Fibroblast of gingiva (primary cell): ENCODE data around the gene SHC4.
"Not testable (repeated sequence)": the region's sequence is repeated elsewhere in the genome, so short reads cannot be mapped to it uniquely, and the experiment has no call there.

Experiments used
- DNase-seq: peaks from one replicate; pipeline ENCODE4 v3.0.0-alpha.2; 2011; ENCODE audit warnings: low read depth

Gene SHC4

GRCh38 chr15:48924528-48925393 is 39.0 kb downstream of the SHC4 start:
- DNase-seq = no peak

DNA sequence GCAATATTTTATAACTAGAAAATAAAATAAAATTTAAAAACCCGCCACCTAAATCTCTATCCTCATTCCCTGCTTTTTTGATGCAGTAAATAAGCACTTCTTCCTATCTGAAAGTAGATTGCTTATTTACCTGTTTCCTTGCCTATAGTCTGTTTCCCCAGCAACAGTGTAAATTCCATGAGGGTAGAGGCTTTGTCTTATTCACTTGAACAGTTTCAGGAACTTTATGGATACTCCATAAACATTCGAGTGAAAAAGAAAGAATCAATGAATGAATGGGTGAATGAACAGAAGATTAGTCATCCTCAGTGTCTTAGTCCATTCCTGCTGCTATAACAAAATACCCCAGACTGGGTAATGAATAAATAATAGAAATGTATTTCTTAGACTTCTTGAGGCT is 41.7 kb downstream of the SHC4 start:
- no peak for DNase-seq

DNA sequence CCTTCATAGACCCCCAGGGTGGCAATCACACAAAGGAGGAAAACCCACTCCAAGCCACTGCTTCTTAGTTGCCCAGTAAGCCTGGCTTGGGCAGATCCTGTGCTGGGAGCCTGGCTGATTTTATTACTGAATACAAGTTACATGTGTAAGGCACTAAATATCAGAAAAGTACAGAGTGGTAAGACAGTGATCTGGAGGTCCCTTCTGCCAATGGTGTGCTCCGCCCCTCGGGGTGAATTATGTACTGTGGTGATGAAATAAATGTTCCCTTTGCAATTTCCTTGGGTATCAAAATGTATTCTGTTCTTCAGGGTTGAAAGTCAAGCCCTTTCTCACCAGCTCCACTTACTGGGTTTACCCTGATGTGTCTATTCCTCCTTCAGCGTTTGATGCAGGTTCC is 47.0 kb downstream of the SHC4 start:
- no peak for DNase-seq

GRCh38 chr15:48915861-48916260 is 47.9 kb downstream of the SHC4 start:
- no peak for DNase-seq

GRCh38 chr15:48914717-48915116 is 49.0 kb downstream of the SHC4 start:
- no peak for DNase-seq

- no peak for DNase-seq
Measured at GRCh38 chr15:48913141-48913540, 50.6 kb downstream of the SHC4 start.

DNA sequence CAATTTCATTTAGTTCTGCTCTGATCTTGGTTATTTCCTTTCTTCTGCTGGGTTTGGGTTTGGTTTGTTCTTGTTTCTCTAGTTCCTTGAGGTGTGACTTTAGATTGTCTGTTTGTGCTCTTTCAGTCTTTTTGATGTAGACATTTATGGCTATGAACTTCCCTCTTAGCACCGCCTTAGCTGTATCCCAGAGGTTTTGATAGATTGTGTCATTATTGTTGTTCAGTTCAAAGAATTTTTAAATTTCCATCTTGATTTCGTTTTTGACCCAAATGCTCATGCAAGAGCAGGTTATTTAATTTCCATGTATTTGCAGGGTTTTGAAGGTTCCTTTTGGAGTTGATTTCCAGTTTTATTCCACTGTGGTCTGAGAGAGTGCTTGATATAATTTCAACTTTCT is 53.2 kb downstream of the SHC4 start:
- DNase-seq = not testable (repeated sequence)

GRCh38 chr15:48909313-48909712 is 54.4 kb downstream of the SHC4 start:
- DNase-seq = not testable (repeated sequence)

DNA sequence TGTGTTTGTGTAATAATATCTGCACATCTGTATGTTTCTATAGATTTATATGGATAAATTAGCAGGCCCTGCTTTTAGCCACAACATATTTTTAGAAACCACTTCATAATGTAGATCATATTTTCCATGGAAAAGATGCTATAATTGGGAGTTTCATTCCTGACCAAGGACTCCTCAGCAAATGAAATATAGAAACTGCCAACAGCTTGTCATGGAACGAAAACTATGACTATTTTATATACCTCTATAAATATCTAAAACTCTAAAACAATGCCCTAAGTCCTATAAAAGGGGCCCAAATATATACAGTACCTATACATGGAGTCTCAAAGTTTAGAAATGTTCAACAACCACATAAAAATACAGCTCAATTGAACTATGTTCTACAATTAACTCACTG is 57.9 kb downstream of the SHC4 start:
- DNase-seq = no peak

DNA sequence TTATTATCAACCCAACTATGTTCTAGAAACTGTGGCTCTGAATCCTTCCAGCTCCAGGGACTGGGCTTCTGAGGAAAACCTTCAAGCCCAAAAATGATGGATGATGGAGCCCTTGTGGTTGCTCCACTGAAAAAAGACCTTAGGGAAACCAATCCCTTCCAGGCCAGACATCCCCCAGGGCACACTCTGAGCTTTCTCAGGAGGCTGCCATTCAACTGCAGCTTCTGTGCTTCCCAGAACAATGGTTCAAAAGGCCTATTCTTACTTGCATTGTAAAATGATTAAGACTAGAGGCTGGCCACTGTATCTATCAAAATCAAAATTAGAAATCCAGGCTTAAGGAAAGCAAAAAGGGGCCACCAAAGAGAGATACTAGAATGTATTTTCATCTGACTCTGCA is 58.5 kb downstream of the SHC4 start:
- DNase-seq = no peak

DNA sequence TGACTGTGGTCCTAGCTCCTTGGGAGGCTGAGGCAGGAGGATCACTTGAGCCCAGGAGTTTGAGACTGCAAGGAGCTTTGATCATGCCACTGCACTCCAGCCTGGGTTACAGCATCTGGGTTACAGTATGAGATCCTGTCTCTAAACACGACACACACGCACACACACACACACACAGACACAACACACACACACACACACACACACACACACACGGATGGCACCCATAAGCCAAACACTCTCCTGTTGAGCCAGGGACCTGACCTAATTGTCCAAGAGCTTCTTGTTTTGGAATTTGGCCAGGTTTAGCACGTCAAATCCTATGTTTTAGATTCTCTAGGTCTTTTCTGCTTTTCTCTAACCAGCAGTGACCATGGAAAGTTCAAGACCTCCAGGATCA is 59.0 kb downstream of the SHC4 start:
- DNase-seq = no peak

GRCh38 chr15:48899793-48900192 is 63.9 kb downstream of the SHC4 start:
- no peak for DNase-seq

DNA sequence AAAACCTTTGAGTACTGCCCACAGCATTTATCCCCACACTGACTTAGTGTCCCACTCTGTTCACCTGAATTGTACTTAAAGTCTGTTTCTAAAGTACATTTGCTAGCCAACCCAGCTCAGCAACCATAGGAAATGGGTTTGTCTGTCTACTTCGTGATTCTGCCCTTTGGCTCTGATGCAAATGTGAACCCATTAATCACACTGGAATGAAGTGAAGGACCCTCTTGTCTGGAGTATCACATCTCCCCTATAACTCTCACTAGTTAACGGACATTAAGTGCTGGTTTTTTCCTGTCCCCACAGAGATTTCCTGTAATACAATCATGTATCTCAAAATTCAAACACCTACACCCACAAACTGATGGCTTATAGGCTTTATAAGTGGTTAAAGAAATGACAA is 65.3 kb downstream of the SHC4 start:
- no peak for DNase-seq

GRCh38 chr15:48898032-48898431 is 65.7 kb downstream of the SHC4 start:
- DNase-seq = no peak

- DNase-seq = peak; percentile 75
Measured at GRCh38 chr15:48896869-48897814, 66.6 kb downstream of the SHC4 start.

DNA sequence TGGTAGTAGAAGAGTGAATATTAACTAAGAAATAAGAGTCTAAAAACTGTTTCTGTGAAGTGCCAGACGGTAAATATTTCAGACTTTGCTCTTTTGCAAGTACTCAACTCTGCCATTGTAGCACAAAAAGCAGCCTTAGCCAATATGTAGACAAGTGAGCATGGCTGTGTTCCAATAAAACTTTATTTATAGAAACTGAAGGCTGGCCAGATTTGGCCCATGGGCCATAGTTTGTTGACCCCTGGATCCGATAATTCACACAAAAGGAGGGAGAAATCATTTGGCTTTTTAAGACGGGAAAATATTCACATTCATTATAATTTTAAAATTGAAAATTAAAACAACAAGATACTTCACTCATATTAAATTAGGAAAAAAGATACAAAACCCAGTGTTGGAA is 70.4 kb downstream of the SHC4 start:
- DNase-seq = no peak

GRCh38 chr15:48891232-48891765 is 72.4 kb downstream of the SHC4 start:
- DNase-seq = no peak

- DNase-seq = no peak
Measured at GRCh38 chr15:48890375-48890972, 73.2 kb downstream of the SHC4 start.

- no peak for DNase-seq
Measured at GRCh38 chr15:48889925-48890324, 73.8 kb downstream of the SHC4 start.

GRCh38 chr15:48888836-48889235 is 74.9 kb downstream of the SHC4 start:
- DNase-seq = peak; percentile 14

DNA sequence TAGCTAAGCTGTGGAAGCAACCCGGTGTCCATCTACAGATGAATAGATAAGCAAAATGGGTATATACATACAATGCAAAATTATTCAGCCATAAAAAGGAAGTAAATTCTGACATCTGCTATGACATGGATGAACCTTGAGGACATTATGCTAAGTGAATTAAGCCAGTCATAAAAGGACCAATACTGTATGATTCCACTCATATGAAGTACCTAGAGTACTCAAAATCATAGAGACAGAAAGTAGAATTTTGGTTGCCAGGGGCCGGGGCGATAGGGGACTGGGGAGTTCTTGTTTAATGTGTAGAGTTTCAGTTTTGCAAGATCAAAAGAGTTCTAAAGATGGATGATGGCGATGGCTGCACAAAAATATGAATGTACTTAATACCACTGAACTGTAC is 75.5 kb downstream of the SHC4 start:
- DNase-seq = no peak

- no peak for DNase-seq
Measured at GRCh38 chr15:48887144-48887543, 76.6 kb downstream of the SHC4 start.
